ENCODE data around the gene FOXJ1.

FOXJ1 gene

GRCh38 chr17:76089680-76090516, 51.1 kb downstream of the FOXJ1 start:
- DNase-seq: no peak

- no peak for DNase-seq
These were observed 52.0 kb downstream of the FOXJ1 start for GRCh38 chr17:76088868-76089576.

GRCh38 chr17:76088041-76088867, 52.8 kb downstream of the FOXJ1 start:
- no peak for DNase-seq

GRCh38 chr17:76087531-76087930, 53.5 kb downstream of the FOXJ1 start:
- DNase-seq: no peak

GRCh38 chr17:76086384-76086783, 54.7 kb downstream of the FOXJ1 start:
- DNase-seq: no peak
